Subcutaneous adipose tissue (tissue), 4 donors: ENCODE results near the gene C10orf67. TPM values are rescaled to one million over a fixed set of nuclear protein-coding genes. Genes with fewer than 3 reads are reported as not detected.

Experiments
- total RNA-seq, 4 donors: library from RNA; depleted of rRNA; stranded (reverse); fragments of >200 nt; gene quantifications; one replicate each; pipeline ENCODE4 v1.1.0, GENCODE V29; 2016
- TF ChIP-seq, protein P1 (sequence below): fragments of 450-650 bp; IDR thresholded peaks from one replicate; pipeline ENCODE4 v1.5.1; 2016; ENCODE audit warnings: low read depth, mild to moderate bottlenecking, control low read depth, antibody characterized with exemption, moderate library complexity

C10orf67 gene
- total RNA-seq, 4 donors from 2014 or later: not detected

DNA sequence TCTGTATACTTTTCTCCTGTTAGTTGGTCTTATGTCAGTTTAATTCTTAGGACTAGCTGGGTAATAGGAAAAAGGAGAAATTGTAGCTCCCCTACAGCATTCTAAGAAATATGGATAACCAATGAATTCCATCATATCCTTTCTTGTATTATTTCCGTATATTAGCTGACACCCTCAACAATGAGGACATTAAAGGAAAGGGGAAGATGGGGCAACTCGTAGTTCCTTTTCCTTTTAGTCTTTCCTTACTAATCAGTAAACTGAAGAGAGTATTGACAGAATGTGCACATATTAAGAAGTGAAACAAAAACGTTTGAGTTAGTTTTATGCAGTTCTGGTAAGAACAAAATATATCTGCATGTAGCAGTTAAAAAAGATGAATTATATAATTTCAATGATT, 35.1 kb upstream of the C10orf67 start:
- TF ChIP-seq, protein P1, sequence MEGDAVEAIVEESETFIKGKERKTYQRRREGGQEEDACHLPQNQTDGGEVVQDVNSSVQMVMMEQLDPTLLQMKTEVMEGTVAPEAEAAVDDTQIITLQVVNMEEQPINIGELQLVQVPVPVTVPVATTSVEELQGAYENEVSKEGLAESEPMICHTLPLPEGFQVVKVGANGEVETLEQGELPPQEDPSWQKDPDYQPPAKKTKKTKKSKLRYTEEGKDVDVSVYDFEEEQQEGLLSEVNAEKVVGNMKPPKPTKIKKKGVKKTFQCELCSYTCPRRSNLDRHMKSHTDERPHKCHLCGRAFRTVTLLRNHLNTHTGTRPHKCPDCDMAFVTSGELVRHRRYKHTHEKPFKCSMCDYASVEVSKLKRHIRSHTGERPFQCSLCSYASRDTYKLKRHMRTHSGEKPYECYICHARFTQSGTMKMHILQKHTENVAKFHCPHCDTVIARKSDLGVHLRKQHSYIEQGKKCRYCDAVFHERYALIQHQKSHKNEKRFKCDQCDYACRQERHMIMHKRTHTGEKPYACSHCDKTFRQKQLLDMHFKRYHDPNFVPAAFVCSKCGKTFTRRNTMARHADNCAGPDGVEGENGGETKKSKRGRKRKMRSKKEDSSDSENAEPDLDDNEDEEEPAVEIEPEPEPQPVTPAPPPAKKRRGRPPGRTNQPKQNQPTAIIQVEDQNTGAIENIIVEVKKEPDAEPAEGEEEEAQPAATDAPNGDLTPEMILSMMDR: no peak

DNA sequence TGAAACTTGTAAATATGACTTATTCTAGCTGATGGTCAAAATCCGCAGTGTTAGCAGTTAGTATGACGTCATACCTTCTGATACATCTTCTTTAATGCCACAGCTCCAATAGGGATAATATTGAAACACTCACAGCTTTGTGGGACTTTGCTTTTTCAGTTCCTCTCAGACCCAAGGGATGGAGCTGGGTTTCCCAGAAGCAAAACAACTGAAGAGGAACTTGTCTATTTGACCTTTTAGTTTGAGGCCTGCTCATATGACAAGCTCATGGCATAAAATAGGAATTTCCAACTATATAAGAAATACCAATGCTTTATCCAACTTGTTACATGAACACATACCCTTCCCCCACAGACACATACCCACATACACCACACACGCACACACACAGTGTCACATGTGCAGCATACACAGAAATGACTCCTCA, 31.6 kb upstream of the C10orf67 start:
- TF ChIP-seq, protein P1: no peak

DNA sequence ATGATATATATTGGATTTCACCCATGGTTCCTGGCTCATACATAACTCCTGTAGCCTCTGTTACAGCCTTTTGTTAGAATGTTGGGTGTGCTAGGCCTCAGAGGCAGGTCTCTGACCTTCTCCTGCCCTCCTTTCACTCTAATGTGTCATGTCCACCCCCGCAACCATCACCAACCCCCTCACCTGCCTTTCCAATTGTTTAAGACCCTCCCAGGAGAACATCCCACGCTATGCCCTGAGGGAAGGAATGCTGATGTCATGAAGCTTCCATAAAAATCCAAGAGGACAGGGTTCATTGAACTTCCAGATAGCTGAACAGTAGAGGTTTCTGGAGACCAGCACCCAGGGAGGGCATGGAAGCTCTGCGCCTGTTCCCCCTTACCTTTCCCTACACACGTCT, 30.8 kb upstream of the C10orf67 start:
- TF ChIP-seq, protein P1: no peak

DNA sequence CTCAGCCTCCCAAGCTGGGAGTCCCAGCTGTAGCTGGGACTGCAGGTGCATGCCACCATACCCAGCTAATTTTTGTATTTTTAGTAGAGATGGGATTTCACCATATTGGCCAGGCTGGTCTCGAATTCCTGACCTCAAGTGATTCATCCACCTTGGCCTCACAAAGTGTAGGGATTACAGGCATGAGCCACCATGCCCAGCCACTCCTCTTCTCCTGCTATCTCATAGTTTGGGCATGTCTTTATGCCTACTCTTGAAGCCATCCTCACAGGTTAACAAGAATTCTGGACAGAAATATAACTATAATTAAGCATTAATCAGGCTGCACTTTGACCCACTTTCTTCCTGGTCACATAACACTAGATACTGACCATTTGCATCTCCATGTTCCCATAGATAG, 28.6 kb upstream of the C10orf67 start:
- TF ChIP-seq, protein P1: no peak

DNA sequence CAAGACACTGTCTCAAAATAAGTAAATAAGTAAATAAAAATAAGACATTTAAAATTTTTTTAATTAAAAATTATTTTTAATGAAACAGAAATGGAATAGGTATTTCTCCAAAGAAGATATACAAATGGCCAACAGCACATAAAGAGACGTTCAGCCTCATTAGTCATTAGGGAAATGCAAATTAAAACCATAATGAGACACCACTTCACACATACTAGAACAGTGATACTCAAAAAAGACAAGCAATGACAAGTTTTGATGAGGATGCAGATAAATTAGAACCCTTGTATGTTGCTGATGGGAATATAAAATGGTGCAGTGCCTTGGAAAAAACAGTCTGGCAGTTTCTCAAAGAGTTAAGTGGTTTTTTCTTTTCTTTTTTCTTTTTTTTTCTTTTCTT, 26.5 kb upstream of the C10orf67 start:
- TF ChIP-seq, protein P1: no peak

DNA sequence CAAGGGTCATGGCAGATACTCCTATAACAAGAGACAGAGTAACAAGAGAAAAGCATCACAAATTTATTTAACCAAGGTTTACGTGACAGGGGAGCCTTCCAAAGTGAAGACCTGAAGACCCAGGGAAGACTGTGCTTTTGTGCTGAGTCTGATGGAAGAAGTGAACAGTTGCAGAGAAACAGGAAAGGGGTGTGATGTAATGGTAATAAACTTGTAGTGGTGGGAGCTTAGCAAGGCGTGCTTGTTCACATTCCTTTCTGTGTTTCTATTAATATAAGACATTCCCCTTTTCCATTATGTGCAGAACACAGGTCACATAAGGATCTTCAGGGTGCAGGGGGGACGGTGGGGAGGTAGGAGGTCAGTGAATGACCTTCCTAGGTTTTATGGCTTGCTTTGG, 25.5 kb upstream of the C10orf67 start:
- TF ChIP-seq, protein P1: no peak

DNA sequence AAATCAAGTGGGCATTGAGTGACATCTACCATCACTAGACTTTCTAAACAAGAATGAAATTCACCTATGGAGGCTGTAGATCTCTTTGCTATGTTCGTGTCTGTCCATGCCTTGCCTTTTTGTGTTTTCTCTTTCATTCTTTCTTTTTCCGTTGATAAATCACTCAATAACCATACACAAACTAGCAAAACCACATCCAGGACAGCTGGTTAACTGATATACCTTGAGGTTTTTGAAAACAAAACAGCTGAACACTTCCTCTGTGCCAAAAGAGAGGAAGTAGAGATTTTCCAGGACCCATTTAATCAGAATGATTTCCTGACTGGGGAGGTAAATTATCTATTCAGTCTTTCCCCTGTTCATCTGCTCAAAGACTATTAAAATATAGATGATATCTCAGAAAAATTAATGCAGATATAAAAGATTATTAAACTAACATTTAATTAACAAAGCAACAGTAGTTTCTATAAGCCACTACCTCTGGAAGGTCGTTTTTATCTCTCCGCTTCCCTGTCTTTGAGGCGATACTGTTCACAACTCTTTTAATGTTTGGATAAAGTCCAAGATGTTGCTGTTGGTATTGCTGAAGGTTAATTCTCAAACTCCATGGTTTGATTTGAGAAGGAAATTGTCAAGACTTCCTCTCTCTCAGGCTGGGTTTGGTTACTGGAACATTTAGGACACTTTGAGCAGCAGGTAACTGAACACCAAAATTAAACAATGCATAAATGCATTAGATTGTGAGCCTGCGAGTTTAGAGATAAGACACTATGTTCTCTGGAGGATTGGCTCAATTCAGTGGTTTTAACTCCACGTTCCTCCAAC, 24.4 kb upstream of the C10orf67 start:
- TF ChIP-seq, protein P1: no peak
